Hepatocyte (in vitro differentiated cells): ENCODE data around the gene ESYT3. TPM values are rescaled to one million over a fixed set of nuclear protein-coding genes. Genes with fewer than 3 reads are reported as not detected.

ENCODE experiments used
- DNase-seq: peaks from one replicate; pipeline ENCODE4 v3.0.0-alpha.2; 2016; ENCODE audit warnings: low spot score
- H2AFZ ChIP-seq: fragments of 200-600 bp; sonication (generic); 2 replicates; pipeline ENCODE4 v1.6.0; 2016; ENCODE audit warnings: antibody characterized with exemption, mild to moderate bottlenecking
- H3K27ac ChIP-seq: fragments of 200-600 bp; sonication (generic); 2 replicates; pipeline ENCODE4 v1.5.1; 2016; ENCODE audit warnings: mild to moderate bottlenecking
- H3K27me3 ChIP-seq: fragments of 200-600 bp; sonication (generic); 2 replicates; pipeline ENCODE4 v1.6.1; 2016
- H3K36me3 ChIP-seq: fragments of 200-600 bp; sonication (generic); replicated peaks from 2 replicates; pipeline ENCODE4 v1.5.1; 2016; ENCODE audit warnings: low read depth; ENCODE audit not compliant: insufficient read depth
- H3K4me1 ChIP-seq: fragments of 200-600 bp; sonication (generic); 2 replicates; pipeline ENCODE4 v1.5.1; 2016; ENCODE audit warnings: mild to moderate bottlenecking, moderate library complexity; ENCODE audit not compliant: insufficient read depth
- H3K4me2 ChIP-seq: fragments of 200-600 bp; sonication (generic); 2 replicates; pipeline ENCODE4 v1.6.0; 2016
- H3K4me3 ChIP-seq: fragments of 200-600 bp; sonication (generic); 2 replicates; pipeline ENCODE4 v1.5.1; 2016; ENCODE audit warnings: mild to moderate bottlenecking
- H3K79me2 ChIP-seq: fragments of 200-600 bp; sonication (generic); 2 replicates; pipeline ENCODE4 v1.6.0; 2017; ENCODE audit warnings: mild to moderate bottlenecking
- H3K9me2 ChIP-seq: fragments of 200-600 bp; sonication (generic); replicated peaks from 2 replicates; pipeline ENCODE4 v1.6.0; 2017; ENCODE audit warnings: mild to moderate bottlenecking; ENCODE audit not compliant: insufficient read depth
- H3K9me3 ChIP-seq: fragments of 200-600 bp; sonication (generic); 2 replicates; pipeline ENCODE4 v1.5.1; 2016; ENCODE audit warnings: low read depth, mild to moderate bottlenecking
- H4K20me1 ChIP-seq: fragments of 200-600 bp; sonication (generic); 2 replicates; pipeline ENCODE4 v1.6.0; 2016; ENCODE audit warnings: mild to moderate bottlenecking; ENCODE audit not compliant: insufficient read depth, poor library complexity, severe bottlenecking
- CTCF ChIP-seq: fragments of 200-600 bp; sonication (generic); IDR thresholded peaks from 2 replicates; pipeline ENCODE4 v1.5.1; 2016; ENCODE audit warnings: antibody characterized with exemption, mild to moderate bottlenecking; ENCODE audit not compliant: poor library complexity
- EZH2 ChIP-seq: fragments of 200-600 bp; sonication (generic); IDR thresholded peaks from 2 replicates; pipeline ENCODE4 v1.6.1; 2016; ENCODE audit warnings: antibody characterized with exemption, mild to moderate bottlenecking, borderline replicate concordance
- EZH2phosphoT487 ChIP-seq: fragments of 200-600 bp; sonication (generic); IDR thresholded peaks from one replicate; pipeline ENCODE4 v1.6.1; 2018; ENCODE audit warnings: antibody characterized with exemption, mild to moderate bottlenecking, low read depth, moderate library complexity; ENCODE audit not compliant: unreplicated experiment, severe bottlenecking
- WGBS: methylation state at CpG from one replicate; pipeline ENCODE4 v1.1.6; 2016; ENCODE audit warnings: low lambda C conversion rate; ENCODE audit errors: missing lambda C conversion rate; 5-methylcytosine and 5-hydroxymethylcytosine counted together
- polyA plus RNA-seq: library from polyadenylated mRNA; unstranded; fragments of >200 nt; fragmentation: Nextera tagmentation; extraction: Ambion mirVana; gene quantifications from 2 replicates; pipeline ENCODE4 v1.2.1, GENCODE V29; 2016
- total RNA-seq: library from RNA; depleted of rRNA; stranded (reverse); fragments of >200 nt; gene quantifications from 2 replicates; pipeline ENCODE4 v1.2.3, GENCODE V29; 2014

ESYT3 gene
- total and polyA plus RNA-seq, 2 experiments from 2014 or later, result 0.47 to 1.1 TPM

- 96% methylated on average over 7 of the region's 7 CpGs for WGBS
- Histone ChIP-seq H3K36me3 (no peaks in the 10 kb centered on the region), H2AFZ (no peak overlapping the region), H3K27ac (no peak overlapping the region), H3K9me3 (no peaks in the 10 kb centered on the region), H3K27me3 (no peaks in the 10 kb centered on the region), H3K4me1 (no peaks in the 10 kb centered on the region), H3K4me2 (no peak overlapping the region), H3K79me2 (no peaks in the 10 kb centered on the region), H3K4me3 (no peak overlapping the region), H4K20me1 (no peaks in the 10 kb centered on the region), H3K9me2 (no peaks in the 10 kb centered on the region)
- DNase-seq, result no peak
- TF ChIP-seq CTCF (no peak), EZH2phosphoT487 (no peak), EZH2 (no peak)
Observed at GRCh38 chr3:138405001-138405400, 29.4 kb upstream of the ESYT3 start.

DNA sequence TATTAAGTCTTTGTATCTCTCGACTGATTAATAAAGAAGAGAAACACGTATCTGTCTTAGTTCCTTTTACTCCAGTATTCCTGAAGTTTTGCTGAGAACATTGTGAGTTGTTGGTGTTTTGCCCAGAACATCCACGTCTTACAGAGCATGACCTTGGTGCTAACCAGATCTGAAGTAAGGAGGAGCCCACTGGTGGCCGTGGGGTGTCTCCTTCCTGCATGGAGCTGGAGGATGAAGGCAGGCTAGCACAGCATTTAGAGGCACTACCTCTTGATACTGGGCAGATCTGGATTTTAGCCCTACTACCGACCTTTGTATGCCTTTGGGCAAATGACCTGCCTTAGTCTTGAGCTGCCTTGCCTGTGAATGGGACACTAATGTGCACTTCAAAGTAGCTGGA, 28.9 kb upstream of the ESYT3 start:
- no peaks in the 10 kb centered on the region for H3K9me3 ChIP-seq
- no peaks in the 10 kb centered on the region for H3K9me2 ChIP-seq
- H3K27ac ChIP-seq, result no peak overlapping the region
- no peaks in the 10 kb centered on the region for H3K36me3 ChIP-seq
- 94% methylated on average over 5 of the region's 5 CpGs for WGBS
- H3K4me2 ChIP-seq, result no peak overlapping the region
- DNase-seq, result no peak
- TF ChIP-seq EZH2phosphoT487, result no peak
- TF ChIP-seq CTCF, result no peak
- TF ChIP-seq EZH2, result no peak
- no peak overlapping the region for H3K4me3 ChIP-seq
- no peaks in the 10 kb centered on the region for H3K4me1 ChIP-seq
- no peaks in the 10 kb centered on the region for H3K79me2 ChIP-seq
- no peaks in the 10 kb centered on the region for H4K20me1 ChIP-seq
- H3K27me3 ChIP-seq, result no peaks in the 10 kb centered on the region
- no peak overlapping the region for H2AFZ ChIP-seq

- Histone ChIP-seq H2AFZ (no peak overlapping the region), H3K9me2 (no peaks in the 10 kb centered on the region), H4K20me1 (no peaks in the 10 kb centered on the region), H3K27ac (no peak overlapping the region), H3K4me2 (no peak overlapping the region), H3K9me3 (no peaks in the 10 kb centered on the region), H3K4me1 (no peaks in the 10 kb centered on the region), H3K27me3 (no peaks in the 10 kb centered on the region), H3K4me3 (no peak overlapping the region), H3K79me2 (no peaks in the 10 kb centered on the region), H3K36me3 (no peaks in the 10 kb centered on the region)
- no peak for DNase-seq
- TF ChIP-seq CTCF (no peak), EZH2phosphoT487 (no peak), EZH2 (no peak)
- 93% methylated on average over 2 of the region's 2 CpGs for WGBS
Observed at GRCh38 chr3:138406606-138407005, 27.8 kb upstream of the ESYT3 start.
